Left lung (tissue), 10 donors: ENCODE measurements around the gene NABP1. TPM values are rescaled to one million over a fixed set of nuclear protein-coding genes. Genes with fewer than 3 reads are reported as not detected.
A peak's percentile ranks its signal among the peaks of the same experiment; 100 is the strongest.

ENCODE experiments used
- ATAC-seq: fragments of 200-7000 bp; cut with Tn5 transposase; one replicate; pipeline ENCODE4 v1.9.1; 2020; ENCODE audit warnings: moderate library complexity
- DNase-seq, 4 donors: peaks; one replicate each; pipeline ENCODE4 v3.0.0-alpha.2; 2013 to 2020
- H3K27ac ChIP-seq, 2 donors: fragments of 200-600 bp; sonication (generic) in 1 of 2; one replicate each; pipeline versions ENCODE4 v1.5.0 to v1.8.0; 2020 to 2021
- H3K27me3 ChIP-seq, 2 donors: fragments of 200-600 bp; sonication (generic) in 1 of 2; one replicate each; pipeline versions ENCODE4 v1.5.0 to v1.8.0; 2020 to 2021
- H3K36me3 ChIP-seq, 2 donors: fragments of 200-600 bp; sonication (generic) in 1 of 2; one replicate each; pipeline versions ENCODE4 v1.5.0 to v1.8.0; 2020 to 2021
- H3K4me1 ChIP-seq, 2 donors: fragments of 200-600 bp; one replicate each; pipeline ENCODE4 v1.8.0; 2021
- H3K4me3 ChIP-seq, 2 donors: fragments of 200-600 bp; sonication (generic) in 1 of 2; one replicate each; pipeline versions ENCODE4 v1.5.0 to v1.8.0; 2020 to 2021; ENCODE audit warnings: mild to moderate bottlenecking in 1 of 2
- H3K9me3 ChIP-seq, 2 donors: fragments of 200-600 bp; sonication (generic) in 1 of 2; one replicate each; pipeline versions ENCODE4 v1.5.0 to v1.8.0; 2020 to 2021
- CTCF ChIP-seq, 2 donors: fragments of 200-600 bp; sonication (generic) in 1 of 2; IDR thresholded peaks; one replicate each; pipeline versions ENCODE4 v1.5.0 to v1.8.0; 2021; ENCODE audit warnings: antibody characterized with exemption in 2 of 2
- intact Hi-C, 2 donors: fragments of 100-400 bp; cut with DNase I; formaldehyde crosslinking; loops; one replicate each; pipeline versions ENCODE4 v1.11.2 to v1.14.2; 2022
- polyA plus RNA-seq, 6 donors: library from polyadenylated mRNA; unstranded; fragments of 120-200 nt; gene quantifications; one replicate each; pipeline ENCODE4 v1.2.1, GENCODE V29; 2013; ENCODE audit not compliant: insufficient read length in 6 of 6
- total RNA-seq, 2 donors: library from RNA; stranded (reverse); fragmentation: NEBNext Ultra II Directional; extraction: Animal tissue kit (Norgen Biotek cat#: 25700); gene quantifications; one replicate each; pipeline ENCODE4 v1.2.1, GENCODE V29; 2021
- donor health status: DM: no; HTN: yes; CAD: no.
- donor health status: DM: no; HTN: no; CAD: no.

Gene NABP1
- total and polyA plus RNA-seq, 8 donors, result 12.2 to 122 (median 17.0) TPM

GRCh38 chr2:191649519-191649918 lies 28.4 kb upstream of the NABP1 start:
- DNase-seq (no peak), ATAC-seq (no peak)
- no peaks in the 10 kb centered on the region for H3K9me3 ChIP-seq
- peaks cover 0 to 11% of the 10 kb centered on the region in 2 donors for H3K4me1 ChIP-seq
- no peaks in the 10 kb centered on the region for H3K36me3 ChIP-seq
- no peak overlapping the region for H3K27ac ChIP-seq
- intact Hi-C loops, result no loop called here
- TF ChIP-seq CTCF (IDR thresholded peaks at IDR 0.05), result no peak
- no peaks in the 10 kb centered on the region for H3K27me3 ChIP-seq
- H3K4me3 ChIP-seq, result no peak overlapping the region

GRCh38 chr2:191650896-191651773 lies 26.8 kb upstream of the NABP1 start:
- Histone ChIP-seq H3K27me3 (no peaks in the 10 kb centered on the region), H3K9me3 (no peaks in the 10 kb centered on the region), H3K4me1 (peaks cover 0 to 9% of the 10 kb centered on the region in 2 donors), H3K4me3 (no peak overlapping the region), H3K27ac (no peak overlapping the region), H3K36me3 (no peaks in the 10 kb centered on the region)
- intact Hi-C loops, result no loop called here
- DNase-seq (no peak), ATAC-seq (peak; percentile 19)
- no peak for TF ChIP-seq CTCF (IDR thresholded peaks at IDR 0.05)

- no peak overlapping the region for H3K27ac ChIP-seq
Observed at GRCh38 chr2:191653667-191654391, 24.1 kb upstream of the NABP1 start.

DNA sequence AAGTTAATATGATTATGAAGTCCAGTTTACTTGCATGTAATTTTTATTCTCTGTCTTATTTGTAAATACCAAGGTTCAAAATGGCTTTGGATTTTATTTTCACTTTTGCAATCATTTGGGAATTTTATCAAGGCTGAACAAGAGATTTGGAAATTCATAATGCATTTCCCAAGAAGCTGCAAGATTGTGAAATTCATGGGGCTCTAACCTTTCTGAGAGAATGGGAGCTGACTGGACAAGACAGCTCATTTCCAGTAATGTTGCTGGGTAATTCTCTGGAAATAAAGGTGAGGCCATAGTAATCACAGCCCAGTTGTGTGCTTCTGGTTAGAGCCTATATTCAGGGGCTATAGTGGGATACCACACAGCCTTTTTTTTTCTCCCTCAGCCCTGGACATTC lies 21.5 kb upstream of the NABP1 start:
- Histone ChIP-seq H3K27me3 (no peaks in the 10 kb centered on the region), H3K27ac (peak overlapping the region; percentile 16 to 53), H3K9me3 (no peaks in the 10 kb centered on the region), H3K4me1 (peaks cover 0 to 8% of the 10 kb centered on the region in 2 donors), H3K4me3 (no peak overlapping the region), H3K36me3 (no peaks in the 10 kb centered on the region)
- intact Hi-C loops, result no loop called here
- TF ChIP-seq CTCF (IDR thresholded peaks at IDR 0.05), result no peak
- ATAC-seq (peak; percentile 52), DNase-seq (peak in 2 of 4 donors; percentile 33 to 53)

More at GRCh38 chr2:191653667-191654391, 24.1 kb upstream of the NABP1 start:
- ATAC-seq (no peak), DNase-seq (no peak)
- intact Hi-C loops, result no loop called here
- Histone ChIP-seq H3K9me3 (no peaks in the 10 kb centered on the region), H3K4me1 (peaks cover 0 to 8% of the 10 kb centered on the region in 2 donors), H3K27me3 (no peaks in the 10 kb centered on the region), H3K36me3 (no peaks in the 10 kb centered on the region), H3K4me3 (no peak overlapping the region)
- no peak for TF ChIP-seq CTCF (IDR thresholded peaks at IDR 0.05)

DNA sequence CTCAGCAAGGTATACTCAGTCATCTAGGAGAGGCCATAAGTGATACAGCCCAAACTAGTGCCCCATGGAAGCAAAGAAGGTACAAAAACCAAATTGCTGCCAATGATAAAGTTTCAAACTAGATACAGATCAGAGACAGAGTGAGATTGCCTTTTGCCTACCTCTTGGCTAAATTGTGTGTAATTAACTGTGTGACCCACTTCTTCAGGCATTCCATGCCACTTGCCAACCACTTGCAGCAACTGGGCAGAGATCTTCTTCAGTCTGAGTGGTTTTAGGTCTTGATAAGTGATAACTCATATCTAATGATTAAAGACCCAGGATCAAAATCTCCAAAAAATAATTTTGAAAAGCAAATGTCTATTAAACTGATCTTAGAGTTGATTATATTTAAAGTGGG lies 21.1 kb upstream of the NABP1 start:
- intact Hi-C loops, result no loop called here
- H3K36me3 ChIP-seq, result no peaks in the 10 kb centered on the region

More for the DNA sequence above, 21.1 kb upstream of the NABP1 start:
- H3K9me3 ChIP-seq, result no peaks in the 10 kb centered on the region
- DNase-seq (no peak), ATAC-seq (no peak)
- H3K27ac ChIP-seq, result peak overlapping the region; percentile 16 to 53
- no peak overlapping the region for H3K4me3 ChIP-seq
- no peaks in the 10 kb centered on the region for H3K27me3 ChIP-seq
- H3K4me1 ChIP-seq, result peaks cover 0 to 8% of the 10 kb centered on the region in 2 donors
- TF ChIP-seq CTCF (IDR thresholded peaks at IDR 0.05), result no peak
